Iris pigment epithelial cell (primary cell): ENCODE data around the gene ANGPTL4.
"Not testable (repeated sequence)": the region's sequence is repeated elsewhere in the genome, so short reads cannot be mapped to it uniquely, and the experiment has no call there.

Experiments
- DNase-seq: peaks from one replicate; pipeline ENCODE4 v3.0.0-alpha.2; 2011; ENCODE audit warnings: low read depth

ANGPTL4 gene

DNA sequence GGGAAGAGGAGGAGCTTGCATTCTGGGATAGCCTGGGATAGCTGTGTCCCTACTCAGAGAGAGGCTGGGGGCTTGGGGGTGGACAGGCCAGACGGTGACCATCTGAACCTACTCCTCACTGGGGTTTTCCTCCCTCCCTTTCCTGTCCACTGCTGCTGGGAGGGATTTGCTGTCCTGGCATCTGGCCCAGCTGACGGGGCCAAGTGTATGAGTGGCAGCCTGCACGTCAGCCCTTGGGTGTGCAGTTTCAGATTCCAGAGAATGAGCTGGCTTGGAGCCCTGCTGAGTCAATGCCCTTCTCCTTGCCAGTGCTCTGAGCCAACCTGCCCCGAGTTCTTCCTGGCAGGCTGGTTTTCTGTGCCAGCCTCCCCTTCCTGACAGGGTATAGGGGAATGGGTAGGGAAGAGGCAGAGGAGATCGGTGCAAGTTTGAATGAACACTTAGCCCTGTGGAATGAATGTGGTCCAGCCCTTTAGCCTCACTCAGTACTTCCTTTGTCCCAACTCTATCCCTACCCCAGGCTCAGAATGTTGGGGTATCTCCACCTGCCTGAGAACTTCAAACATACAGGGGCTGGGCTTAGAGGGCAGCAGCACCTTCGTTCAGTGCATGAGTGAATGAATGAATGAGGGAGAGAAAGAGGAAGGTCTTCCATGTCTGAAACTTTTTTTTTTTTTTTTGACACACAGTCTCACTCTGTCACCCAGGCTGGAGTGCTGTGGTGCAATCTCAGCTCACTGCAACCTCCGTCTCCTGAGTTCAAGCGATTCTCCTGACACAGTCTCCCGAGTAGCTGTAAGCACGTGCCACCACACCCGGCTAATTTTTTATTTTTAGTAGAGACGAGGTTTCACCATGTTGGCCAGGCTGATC lies 1.8 kb upstream of the ANGPTL4 start:
- peak; percentile 99 for DNase-seq

DNA sequence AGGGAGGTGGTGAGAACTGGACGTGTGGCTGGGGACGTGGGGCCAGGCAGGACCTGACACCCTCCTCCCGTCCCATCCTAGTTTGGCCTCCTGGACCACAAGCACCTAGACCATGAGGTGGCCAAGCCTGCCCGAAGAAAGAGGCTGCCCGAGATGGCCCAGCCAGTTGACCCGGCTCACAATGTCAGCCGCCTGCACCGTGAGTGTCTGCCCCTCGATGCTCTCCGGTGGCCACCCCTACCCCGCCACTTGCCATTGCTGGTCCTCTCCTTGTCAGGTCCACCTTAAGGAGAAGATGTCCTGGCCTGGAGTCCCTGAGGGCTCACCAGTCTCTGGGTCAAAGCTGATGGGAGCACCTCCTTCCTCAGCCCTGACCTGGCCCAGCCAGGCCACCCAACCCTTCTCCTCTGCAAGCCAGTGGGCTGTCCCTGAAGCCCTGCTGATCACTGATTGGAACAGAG lies 2.2 kb downstream of the ANGPTL4 start:
- no peak for DNase-seq

DNA sequence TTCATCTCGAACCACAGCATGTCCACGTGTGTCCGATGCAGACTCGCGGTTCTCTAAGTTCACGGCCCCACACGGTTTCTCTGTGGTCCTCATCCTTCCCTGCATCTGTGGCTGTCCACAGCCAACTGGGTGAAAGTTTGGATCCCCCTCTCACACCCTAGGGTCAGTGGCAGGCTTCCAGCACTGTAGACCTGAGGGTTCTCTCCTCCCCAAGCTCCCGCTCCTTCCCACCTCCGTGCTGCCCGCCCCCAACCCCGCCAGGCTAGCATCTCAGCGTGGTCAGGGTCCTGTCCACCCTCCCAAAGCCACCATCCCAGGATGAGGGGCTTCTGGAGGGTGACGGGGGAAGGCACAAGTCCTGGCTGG lies 3.0 kb downstream of the ANGPTL4 start:
- DNase-seq: peak; percentile 53

DNA sequence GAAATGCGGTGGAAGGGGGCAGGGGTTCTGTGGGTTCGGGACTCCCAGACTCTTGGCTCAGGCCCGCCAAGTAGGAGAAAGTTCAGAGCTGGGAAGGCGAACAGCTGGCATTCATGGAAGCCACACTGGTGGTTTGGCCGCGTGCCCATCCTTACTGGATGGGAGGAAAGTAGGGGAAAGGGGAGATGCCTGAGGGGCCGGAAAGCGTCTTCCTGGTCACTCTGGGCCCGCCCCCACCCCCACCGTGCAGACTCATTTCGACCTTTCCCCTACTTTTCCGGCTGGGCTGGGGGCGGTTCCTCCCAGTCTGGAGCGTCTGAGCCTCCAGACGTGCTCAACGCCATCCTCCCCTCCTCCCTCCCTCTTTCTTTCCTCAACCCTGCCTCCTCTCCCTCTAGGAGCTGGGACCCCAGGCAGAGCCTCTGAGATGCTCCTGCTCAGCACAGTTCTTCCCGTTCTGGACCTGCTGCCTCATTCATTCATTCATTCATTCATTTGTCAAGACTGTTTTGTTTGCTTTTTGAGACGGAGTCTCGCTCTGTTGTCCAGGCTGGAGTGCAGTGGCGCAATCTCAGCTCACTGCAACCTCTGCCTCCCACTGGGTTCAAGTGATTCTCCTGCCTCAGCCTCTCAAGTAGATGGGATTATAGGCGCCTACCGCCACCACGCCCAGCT lies 3.5 kb downstream of the ANGPTL4 start:
- DNase-seq: peak; percentile 95

DNA sequence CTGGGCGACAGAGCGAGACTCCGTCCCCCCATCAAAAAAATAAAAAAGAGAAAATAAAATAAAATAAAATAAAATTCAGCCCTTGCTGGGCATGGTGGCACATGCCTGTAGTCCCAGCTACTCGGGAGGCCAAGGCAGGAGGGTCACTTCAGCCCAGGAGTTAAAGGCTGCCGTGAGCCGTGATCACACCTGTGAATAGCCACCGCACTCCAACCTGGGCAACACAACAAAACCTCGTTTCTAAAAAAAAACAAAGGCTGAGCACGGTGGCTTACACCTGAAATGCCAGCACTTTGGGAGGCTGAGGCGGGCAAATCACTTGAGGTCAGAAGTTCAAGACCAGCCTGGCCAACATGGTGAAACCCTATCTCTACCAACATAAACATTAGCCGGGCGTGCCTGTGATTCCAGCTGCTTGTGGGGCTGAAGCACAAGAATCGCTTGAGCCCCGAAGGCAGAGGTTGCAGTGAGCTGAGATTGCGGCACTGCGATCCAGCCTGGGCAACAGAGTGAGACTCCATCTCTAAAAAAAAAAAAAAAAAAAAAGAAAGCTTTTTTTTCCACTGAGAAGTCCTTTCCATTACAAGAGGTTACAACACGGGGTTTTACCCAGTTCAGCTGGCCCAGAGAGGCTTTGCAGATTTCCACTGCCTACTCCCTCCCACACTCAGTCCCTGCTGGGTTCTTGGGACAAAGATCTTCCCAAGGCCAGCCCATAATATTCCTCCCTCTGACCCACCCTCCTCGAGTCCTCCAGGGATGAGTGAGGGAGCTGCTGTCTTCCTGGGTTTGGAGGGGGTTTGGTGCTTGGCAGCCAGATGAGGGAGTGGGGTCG lies 6.4 kb downstream of the ANGPTL4 start:
- DNase-seq: no peak

DNA sequence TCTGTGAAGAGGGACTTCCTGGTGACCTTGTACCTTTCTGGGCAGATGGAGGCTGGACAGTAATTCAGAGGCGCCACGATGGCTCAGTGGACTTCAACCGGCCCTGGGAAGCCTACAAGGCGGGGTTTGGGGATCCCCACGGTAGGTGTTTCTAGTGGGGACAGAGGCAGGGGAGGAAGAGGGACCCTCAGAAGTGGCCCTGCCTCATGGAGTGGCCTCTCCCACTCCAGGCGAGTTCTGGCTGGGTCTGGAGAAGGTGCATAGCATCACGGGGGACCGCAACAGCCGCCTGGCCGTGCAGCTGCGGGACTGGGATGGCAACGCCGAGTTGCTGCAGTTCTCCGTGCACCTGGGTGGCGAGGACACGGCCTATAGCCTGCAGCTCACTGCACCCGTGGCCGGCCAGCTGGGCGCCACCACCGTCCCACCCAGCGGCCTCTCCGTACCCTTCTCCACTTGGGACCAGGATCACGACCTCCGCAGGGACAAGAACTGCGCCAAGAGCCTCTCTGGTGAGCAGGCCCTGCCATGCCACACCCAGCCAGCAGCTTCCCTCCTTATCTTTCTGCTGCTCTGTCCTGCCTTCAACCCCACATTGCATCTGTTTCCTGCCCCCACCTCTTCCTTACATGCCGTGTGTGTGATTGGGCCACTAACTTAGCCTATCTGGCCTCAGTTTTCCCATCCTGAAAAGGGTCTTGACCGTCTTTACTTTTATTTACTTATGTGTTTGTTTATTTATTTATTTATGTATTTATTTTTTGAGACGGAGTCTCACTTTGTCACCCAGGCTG lies 7.3 kb downstream of the ANGPTL4 start:
- no peak for DNase-seq

GRCh38 chr19:8373867-8374813 lies 10.2 kb downstream of the ANGPTL4 start:
- no peak for DNase-seq

DNA sequence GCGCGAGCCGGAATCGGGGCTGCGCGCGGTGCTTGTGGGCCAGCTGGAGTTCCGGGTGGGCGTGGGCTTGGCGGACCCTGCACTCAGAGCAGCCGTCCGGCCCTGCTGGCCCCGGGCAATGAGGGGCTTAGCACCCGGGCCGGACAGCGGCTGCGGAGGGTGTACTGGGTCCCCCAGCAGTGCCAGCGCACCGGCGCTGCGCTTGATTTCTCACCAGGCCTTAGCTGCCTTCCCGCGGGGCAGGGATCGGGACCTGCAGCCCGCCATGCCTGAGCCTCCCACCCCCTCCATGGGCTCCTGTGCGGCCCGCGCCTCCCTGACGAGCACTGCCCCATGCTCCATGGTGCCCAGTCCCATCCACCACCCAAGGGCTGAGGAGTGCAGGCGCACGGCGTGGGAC lies 11.8 kb downstream of the ANGPTL4 start:
- not testable (repeated sequence) for DNase-seq

- DNase-seq: not testable (repeated sequence)
These were observed 12.5 kb downstream of the ANGPTL4 start for GRCh38 chr19:8376373-8376974.

GRCh38 chr19:8377598-8377997 lies 13.6 kb downstream of the ANGPTL4 start:
- no peak for DNase-seq

DNA sequence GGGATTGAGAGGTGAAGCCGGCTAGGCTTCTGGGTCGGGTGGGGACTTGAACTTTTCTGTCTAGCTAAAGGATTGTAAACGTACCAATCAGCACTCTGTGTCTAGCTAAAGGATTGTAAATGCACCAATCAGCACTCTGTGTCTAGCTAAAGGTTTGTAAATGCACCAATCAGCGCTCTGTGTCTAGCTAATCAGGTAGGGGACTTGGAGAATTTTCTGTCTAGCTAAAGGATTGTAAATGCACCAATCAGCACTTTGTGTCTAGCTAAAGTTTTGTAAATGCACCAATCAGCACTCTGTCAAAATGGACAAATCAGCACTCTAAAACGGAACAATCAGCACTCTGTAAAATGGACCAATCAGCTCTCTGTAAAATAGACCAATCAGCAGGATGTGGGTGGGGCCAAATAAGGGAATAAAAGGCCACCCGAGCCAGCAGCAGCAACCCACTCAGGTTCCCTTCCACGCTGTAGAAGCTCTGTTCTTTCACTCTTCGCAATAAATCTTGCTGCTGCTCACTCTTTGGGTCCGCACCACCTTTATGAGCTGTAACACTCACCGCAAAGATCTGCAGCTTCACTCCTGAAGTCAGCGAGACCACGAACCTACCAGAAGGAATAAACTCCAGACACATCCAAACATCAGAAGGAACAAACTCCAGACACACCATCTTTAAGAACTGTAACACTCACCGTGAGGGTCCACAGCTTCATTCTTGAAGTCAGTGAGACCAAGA lies 15.4 kb downstream of the ANGPTL4 start:
- not testable (repeated sequence) for DNase-seq

DNA sequence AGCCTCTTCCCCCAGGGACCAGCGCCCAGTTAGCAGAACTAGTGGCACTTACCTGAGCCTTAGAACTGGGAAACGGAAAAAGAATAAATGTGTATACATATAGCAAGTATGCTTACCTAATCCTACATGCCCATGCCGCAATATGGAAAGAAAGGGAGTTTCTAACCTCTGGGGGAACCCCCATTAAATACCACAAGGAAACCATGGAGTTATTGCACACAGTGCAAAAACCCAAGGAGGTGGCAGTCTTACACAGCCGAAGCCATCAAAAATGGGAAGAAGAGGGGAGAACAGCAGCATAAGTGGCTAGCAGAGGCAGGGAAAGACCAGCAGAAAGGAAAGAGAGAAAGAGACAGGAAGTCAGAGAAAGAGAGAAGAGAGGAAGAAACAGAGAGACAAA lies 20.6 kb downstream of the ANGPTL4 start:
- not testable (repeated sequence) for DNase-seq

- DNase-seq: not testable (repeated sequence)
These were observed 21.1 kb downstream of the ANGPTL4 start for GRCh38 chr19:8385103-8385502.

DNA sequence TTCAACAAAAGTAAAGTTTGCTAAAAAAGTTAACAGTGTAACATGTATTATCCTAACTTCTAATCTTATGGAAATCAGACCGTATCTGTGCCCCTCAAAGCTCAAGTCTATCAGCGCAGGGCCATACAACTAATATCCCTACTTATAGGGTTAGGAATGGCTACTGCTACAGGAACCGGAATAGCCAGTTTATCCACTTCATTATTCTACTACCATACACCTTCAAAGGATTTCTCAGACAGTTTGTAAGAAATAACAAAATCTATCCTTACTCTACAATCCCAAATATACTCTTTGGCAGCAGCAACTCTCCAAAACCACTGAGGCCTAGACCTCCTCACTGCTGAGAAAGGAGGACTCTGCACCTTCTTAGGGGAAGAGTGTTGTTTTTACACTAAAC lies 21.6 kb downstream of the ANGPTL4 start:
- DNase-seq: not testable (repeated sequence)

DNA sequence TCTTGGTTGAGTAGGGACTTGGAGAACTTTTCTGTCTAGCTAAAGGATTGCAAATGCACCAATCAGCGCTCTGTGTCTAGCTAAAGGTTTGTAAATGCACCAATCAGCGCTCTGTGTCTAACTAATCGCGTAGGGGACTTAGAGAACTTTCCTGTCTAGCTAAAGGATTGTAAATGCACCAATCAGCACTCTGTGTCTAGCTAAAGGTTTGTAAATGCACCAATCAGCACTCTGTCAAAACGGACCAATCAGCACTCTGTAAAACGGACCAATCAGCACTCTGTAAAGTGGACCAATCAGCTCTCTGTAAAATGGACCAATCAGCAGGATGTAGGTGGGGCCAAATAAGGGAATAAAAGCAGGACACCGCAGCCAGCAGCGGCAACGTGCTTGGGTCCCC lies 22.5 kb downstream of the ANGPTL4 start:
- not testable (repeated sequence) for DNase-seq

GRCh38 chr19:8386990-8387389 lies 23.0 kb downstream of the ANGPTL4 start:
- no peak for DNase-seq

- DNase-seq: no peak
These were observed 24.0 kb downstream of the ANGPTL4 start for GRCh38 chr19:8387688-8388611.

- DNase-seq: no peak
These were observed 24.6 kb downstream of the ANGPTL4 start for GRCh38 chr19:8388612-8388958.
